ENCODE data around the gene PCCA. TPM values are rescaled to one million over a fixed set of nuclear protein-coding genes. Genes with fewer than 3 reads are reported as not detected.
"Not testable (repeated sequence)": the region's sequence is repeated elsewhere in the genome, so short reads cannot be mapped to it uniquely, and the experiment has no call there.

Gene PCCA
- total and polyA plus RNA-seq, 2 donors (not counting 1 experiment from before 2014, with no cell fraction given) = 4.8 to 17.4 TPM

DNA sequence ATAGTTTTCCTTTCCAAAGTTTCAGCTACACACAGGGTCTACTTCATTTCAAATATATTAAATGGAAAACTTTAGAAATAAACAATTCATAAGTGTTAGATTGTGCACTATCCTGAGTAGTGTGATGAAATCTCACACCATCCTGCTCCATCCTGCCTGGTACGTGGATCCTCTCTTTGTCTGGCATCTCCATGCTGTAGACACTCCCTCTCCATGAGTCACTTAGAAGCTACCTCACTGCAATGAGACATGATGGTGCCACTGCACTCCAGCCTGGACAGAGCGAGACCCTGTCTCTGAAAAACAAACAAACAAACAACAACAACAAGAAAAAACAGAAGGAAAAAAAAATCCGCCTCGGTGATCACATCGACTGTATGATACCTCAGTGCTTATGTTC, 191.8 kb downstream of the PCCA start:
- POLR2A ChIA-PET = no interaction called here

DNA sequence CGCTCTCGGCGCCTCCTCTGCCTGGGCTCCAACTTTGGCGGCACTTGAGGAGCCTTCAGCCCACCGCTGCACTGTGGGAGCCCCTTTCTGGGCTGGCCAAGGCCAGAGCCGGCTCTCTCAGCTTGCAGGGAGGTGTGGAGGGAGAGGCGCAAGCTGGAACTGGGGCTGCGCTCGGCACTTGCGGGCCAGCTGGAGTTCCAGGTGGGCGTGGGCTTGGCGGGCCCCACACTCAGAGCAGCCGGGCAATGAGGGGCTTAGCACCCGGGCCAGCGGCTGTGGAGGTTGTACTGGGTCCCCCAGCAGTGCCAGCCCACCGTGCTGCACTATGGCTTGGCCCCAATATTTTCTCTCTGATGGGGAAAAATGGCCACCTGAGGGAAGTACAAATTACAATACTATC, 193.4 kb downstream of the PCCA start:
- ATAC-seq (ENCODE audit: low read depth); H3K27ac Mint-ChIP-seq; H3K9me3 ChIP-seq (ENCODE audit: control extremely low read depth in 1 of 3, control insufficient read depth in 2 of 3, insufficient read depth in 1 of 3, low read length in 2 of 3); H3K4me3 Mint-ChIP-seq; H3K36me3 ChIP-seq (replicated peaks in 1 of 2; ENCODE audit: control extremely low read depth in 1 of 2, control insufficient read depth in 1 of 2, extremely low read depth in 1 of 2, insufficient read depth in 2 of 2, low read length in 1 of 2); CTCF ChIA-PET; POLR2A ChIA-PET; H3K4me3 ChIP-seq (ENCODE audit: control extremely low read depth in 1 of 5, extremely low read depth in 1 of 5, insufficient read depth in 1 of 5, low read depth in 2 of 5, low read length in 4 of 5); H3K4me1 ChIP-seq (ENCODE audit: control insufficient read depth in 2 of 2, insufficient read depth in 2 of 2, low read length in 2 of 2); H3K4me2 ChIP-seq (replicated peaks; ENCODE audit: low read depth, low read length, poor library complexity, severe bottlenecking); intact Hi-C loops (cut with micrococcal nuclease); H2AFZ ChIP-seq (ENCODE audit: insufficient read depth, low read depth, low read length, poor library complexity, severe bottlenecking); DNase-seq; H3K79me2 ChIP-seq (ENCODE audit: control insufficient read depth, insufficient read depth, low read length); H3K27me3 Mint-ChIP-seq; H3K9ac ChIP-seq (ENCODE audit: low read length); H3K4me1 Mint-ChIP-seq; H3K27me3 ChIP-seq (replicated peaks in 1 of 4; ENCODE audit: control extremely low read depth in 1 of 4, control insufficient read depth in 3 of 4, insufficient read depth in 4 of 4, low read length in 3 of 4); H3K27ac ChIP-seq (ENCODE audit: low read length in 2 of 2); H4K20me1 ChIP-seq (ENCODE audit: control insufficient read depth, insufficient read depth, low read length, poor library complexity, severe bottlenecking); H3K9me3 Mint-ChIP-seq (ENCODE audit: insufficient read depth): not testable (repeated sequence)
- 97% methylated on average over 15 of the region's 16 CpGs for WGBS (ENCODE audit: insufficient coverage)

More for the DNA sequence above, 191.8 kb downstream of the PCCA start:
- TF ChIP-seq, protein P1, sequence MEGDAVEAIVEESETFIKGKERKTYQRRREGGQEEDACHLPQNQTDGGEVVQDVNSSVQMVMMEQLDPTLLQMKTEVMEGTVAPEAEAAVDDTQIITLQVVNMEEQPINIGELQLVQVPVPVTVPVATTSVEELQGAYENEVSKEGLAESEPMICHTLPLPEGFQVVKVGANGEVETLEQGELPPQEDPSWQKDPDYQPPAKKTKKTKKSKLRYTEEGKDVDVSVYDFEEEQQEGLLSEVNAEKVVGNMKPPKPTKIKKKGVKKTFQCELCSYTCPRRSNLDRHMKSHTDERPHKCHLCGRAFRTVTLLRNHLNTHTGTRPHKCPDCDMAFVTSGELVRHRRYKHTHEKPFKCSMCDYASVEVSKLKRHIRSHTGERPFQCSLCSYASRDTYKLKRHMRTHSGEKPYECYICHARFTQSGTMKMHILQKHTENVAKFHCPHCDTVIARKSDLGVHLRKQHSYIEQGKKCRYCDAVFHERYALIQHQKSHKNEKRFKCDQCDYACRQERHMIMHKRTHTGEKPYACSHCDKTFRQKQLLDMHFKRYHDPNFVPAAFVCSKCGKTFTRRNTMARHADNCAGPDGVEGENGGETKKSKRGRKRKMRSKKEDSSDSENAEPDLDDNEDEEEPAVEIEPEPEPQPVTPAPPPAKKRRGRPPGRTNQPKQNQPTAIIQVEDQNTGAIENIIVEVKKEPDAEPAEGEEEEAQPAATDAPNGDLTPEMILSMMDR (IDR thresholded peaks at IDR 0.05) = no peak
- TF ChIP-seq EZH2 (IDR thresholded peaks at IDR 0.05; ENCODE audit: borderline replicate concordance, insufficient read depth, low read depth, low read length, poor library complexity, severe bottlenecking) = no peak
- Histone ChIP-seq H4K20me1 (ENCODE audit: control insufficient read depth, insufficient read depth, low read length, poor library complexity, severe bottlenecking) (no peaks in the 10 kb centered on the region), H3K4me1 (ENCODE audit: control insufficient read depth in 2 of 2, insufficient read depth in 2 of 2, low read length in 2 of 2) (no peaks in the 10 kb centered on the region), H3K36me3 (replicated peaks in 1 of 2; ENCODE audit: control extremely low read depth in 1 of 2, control insufficient read depth in 1 of 2, extremely low read depth in 1 of 2, insufficient read depth in 2 of 2, low read length in 1 of 2) (no peaks in the 10 kb centered on the region), H3K4me3 (ENCODE audit: control extremely low read depth in 1 of 5, extremely low read depth in 1 of 5, insufficient read depth in 1 of 5, low read depth in 2 of 5, low read length in 4 of 5) (no peak overlapping the region), H3K4me2 (replicated peaks; ENCODE audit: low read depth, low read length, poor library complexity, severe bottlenecking) (no peak overlapping the region), H2AFZ (ENCODE audit: insufficient read depth, low read depth, low read length, poor library complexity, severe bottlenecking) (no peak overlapping the region), H3K9me3 (ENCODE audit: control extremely low read depth in 1 of 3, control insufficient read depth in 2 of 3, insufficient read depth in 1 of 3, low read length in 2 of 3) (no peaks in the 10 kb centered on the region), H3K79me2 (ENCODE audit: control insufficient read depth, insufficient read depth, low read length) (no peaks in the 10 kb centered on the region), H3K27ac (ENCODE audit: low read length in 2 of 2) (no peak overlapping the region), H3K27me3 (replicated peaks in 1 of 4; ENCODE audit: control extremely low read depth in 1 of 4, control insufficient read depth in 3 of 4, insufficient read depth in 4 of 4, low read length in 3 of 4) (no peaks in the 10 kb centered on the region), H3K9ac (ENCODE audit: low read length) (no peak overlapping the region)
- H3K27me3 Mint-ChIP-seq = no peaks in the 10 kb centered on the region
- no peak for DNase-seq
- 90% methylated on average over 1 of the region's 5 CpGs for WGBS (ENCODE audit: insufficient coverage)
- no peaks in the 10 kb centered on the region for H3K9me3 Mint-ChIP-seq (ENCODE audit: insufficient read depth)
- no peak for ATAC-seq (ENCODE audit: low read depth)
- intact Hi-C loops (cut with micrococcal nuclease) = no loop called here
- no peaks in the 10 kb centered on the region for H3K4me1 Mint-ChIP-seq
- no peak overlapping the region for H3K27ac Mint-ChIP-seq
- no peak overlapping the region for H3K4me3 Mint-ChIP-seq
- CTCF ChIA-PET = no interaction called here
